T-cell (primary cell): ENCODE results near the gene FRMD1. TPM values are rescaled to one million over a fixed set of nuclear protein-coding genes. Genes with fewer than 3 reads are reported as not detected.

Experiments used
- ATAC-seq, 4 experiments: fragments of 200-7000 bp in 3 of 4; fragments of 150-1000 bp in 1 of 4; cut with Tn5 transposase; replicated peaks in 1 of 4; 1 replicate in 3 of 4; 2 replicates in 1 of 4; pipeline ENCODE4 v1.10.0; 2021; ENCODE audit warnings: moderate library complexity in 3 of 4, mild to moderate bottlenecking in 2 of 4, moderate number of reproducible peaks in 1 of 4
- CTCF ChIA-PET, 2 donors: fragments of 300-600 bp; sonication (Branson Sonifier 250); formaldehyde crosslinking; loops; one replicate each; lab custom pipeline; 2022; ENCODE audit warnings: antibody characterized with exemption in 2 of 2; lab: Charles Lee
- POLR2A ChIA-PET, 2 donors: fragments of 300-600 bp; sonication (Branson Sonifier 250); formaldehyde crosslinking; loops; one replicate each; lab custom pipeline; 2022; ENCODE audit warnings: antibody characterized with exemption in 2 of 2; lab: Charles Lee
- DNase-seq, 35 experiments: peaks; one replicate each; pipeline versions ENCODE4 v3.0.0 to v3.0.0-alpha.2; 2013 to 2023
- H3K27ac ChIP-seq: one replicate; pipeline ENCODE4 v1.5.1; 2013; ENCODE audit warnings: low read length
- H3K27me3 ChIP-seq, 2 experiments: replicated peaks in 1 of 2; 1 replicate in 1 of 2; 2 replicates in 1 of 2; pipeline versions ENCODE4 v1.6.1 to v1.7.0; 2013; ENCODE audit warnings: low read length in 1 of 2, mixed read lengths in 1 of 2; ENCODE audit not compliant: control insufficient read depth in 2 of 2, insufficient read depth in 2 of 2; ENCODE audit errors: extremely low read depth in 1 of 2
- H3K36me3 ChIP-seq, 2 donors: 1 replicate in 1 of 2; 2 replicates in 1 of 2; pipeline versions ENCODE4 v1.6.1 to v1.7.0; 2013; ENCODE audit warnings: low read length in 1 of 2; ENCODE audit not compliant: control insufficient read depth in 2 of 2, insufficient read depth in 1 of 2; ENCODE audit errors: extremely low read depth in 1 of 2
- H3K4me1 ChIP-seq, 2 experiments: 1 replicate in 1 of 2; 2 replicates in 1 of 2; pipeline versions ENCODE4 v1.6.1 to v1.7.0; 2013; ENCODE audit warnings: low read length in 2 of 2, mixed read lengths in 1 of 2; ENCODE audit not compliant: insufficient read depth in 2 of 2, control insufficient read depth in 1 of 2; ENCODE audit errors: extremely low read depth in 1 of 2
- H3K4me3 ChIP-seq, 2 donors: 1 replicate in 1 of 2; 2 replicates in 1 of 2; pipeline versions ENCODE4 v1.5.1 to v1.7.0; 2013; ENCODE audit warnings: mild to moderate bottlenecking in 2 of 2, low read length in 1 of 2, moderate library complexity in 1 of 2; ENCODE audit not compliant: control insufficient read depth in 1 of 2; ENCODE audit errors: extremely low read depth in 1 of 2
- H3K9me3 ChIP-seq: 2 replicates; pipeline ENCODE4 v1.7.0; 2013
- H3K27ac Mint-ChIP-seq, 2 donors: one replicate each; pipeline ENCODE4 v1.8.0; 2020 to 2021; ENCODE audit warnings: mild to moderate bottlenecking in 2 of 2, mixed read lengths in 2 of 2
- H3K27me3 Mint-ChIP-seq, 2 donors: one replicate each; pipeline ENCODE4 v1.8.0; 2021 to 2022; ENCODE audit warnings: mixed read lengths in 2 of 2
- H3K36me3 Mint-ChIP-seq: one replicate; pipeline ENCODE4 v1.8.0; 2021; ENCODE audit warnings: mixed read lengths
- H3K4me1 Mint-ChIP-seq, 3 donors: one replicate each; pipeline ENCODE4 v1.8.0; 2020 to 2022; ENCODE audit warnings: mixed read lengths in 3 of 3, mild to moderate bottlenecking in 1 of 3
- H3K4me3 Mint-ChIP-seq, 3 donors: one replicate each; pipeline ENCODE4 v1.8.0; 2020 to 2022; ENCODE audit warnings: mild to moderate bottlenecking in 3 of 3, mixed read lengths in 3 of 3, moderate library complexity in 3 of 3
- H3K9me3 Mint-ChIP-seq, 3 donors: one replicate each; pipeline ENCODE4 v1.8.0; 2020 to 2022; ENCODE audit warnings: mixed read lengths in 3 of 3
- whole genome bisulfite sequencing: methylation state at CpG from one replicate; pipeline ENCODE4 v1.1.5; 2013; ENCODE audit warnings: missing lambda C conversion rate; ENCODE audit not compliant: insufficient coverage; 5-methylcytosine and 5-hydroxymethylcytosine counted together
- total RNA-seq, 35 experiments: library from RNA in 6 of 35; stranded (reverse) in 6 of 35; fragments of 120-200 nt in 1 of 35; gene quantifications; one replicate each; pipeline versions ENCODE4 v1.2.1 to v1.2.4 and lab custom pipeline; 2013 to 2026

The FRMD1 gene
- total RNA-seq, 5 donors from 2014 or later (not counting 1 experiment from before 2014, with no cell fraction given): not detected

GRCh38 chr6:168013250-168013915 is 65.6 kb downstream of the FRMD1 start:
- H3K27ac Mint-ChIP-seq: no peak overlapping the region
- CTCF ChIA-PET: no interaction called here
- 77% methylated on average over 5 of the region's 7 CpGs for WGBS

GRCh38 chr6:168012431-168013249 is 66.4 kb downstream of the FRMD1 start:
- Mint-ChIP-seq H3K27me3 (peaks cover 9 to 11% of the 10 kb centered on the region in 2 donors), H3K4me3 (no peak overlapping the region), H3K36me3 (no peaks in the 10 kb centered on the region), H3K4me1 (no peaks in the 10 kb centered on the region), H3K9me3 (peaks cover 17 to 33% (median 26%) of the 10 kb centered on the region in 3 donors), H3K27ac (no peak overlapping the region)
- H3K4me3 ChIP-seq: no peak overlapping the region
- H3K36me3 ChIP-seq: no peaks in the 10 kb centered on the region
- H3K27ac ChIP-seq: no peak overlapping the region
- ATAC-seq: no peak
- POLR2A ChIA-PET: no interaction called here
- DNase-seq: no peak
- H3K27me3 ChIP-seq: peaks cover 0 to 20% of the 10 kb centered on the region in 2 experiments
- 85% methylated on average over 13 of the region's 13 CpGs for WGBS
- CTCF ChIA-PET: no interaction called here
- H3K4me1 ChIP-seq: no peaks in the 10 kb centered on the region
- peaks cover 4% of the 10 kb centered on the region for H3K9me3 ChIP-seq

More at GRCh38 chr6:168013250-168013915, 65.6 kb downstream of the FRMD1 start:
- Histone ChIP-seq H3K4me1 (no peaks in the 10 kb centered on the region), H3K9me3 (peaks cover 4% of the 10 kb centered on the region), H3K36me3 (no peaks in the 10 kb centered on the region), H3K27me3 (peaks cover 0 to 20% of the 10 kb centered on the region in 2 experiments), H3K27ac (no peak overlapping the region), H3K4me3 (no peak overlapping the region)
- H3K27me3 Mint-ChIP-seq: peaks cover 9 to 11% of the 10 kb centered on the region in 2 donors
- peaks cover 17 to 33% (median 24%) of the 10 kb centered on the region in 3 donors for H3K9me3 Mint-ChIP-seq
- H3K4me1 Mint-ChIP-seq: no peaks in the 10 kb centered on the region
- POLR2A ChIA-PET: no interaction called here
- no peaks in the 10 kb centered on the region for H3K36me3 Mint-ChIP-seq
- no peak for DNase-seq
- H3K4me3 Mint-ChIP-seq: no peak overlapping the region
- ATAC-seq: no peak

- Mint-ChIP-seq H3K27ac (no peak overlapping the region), H3K36me3 (no peaks in the 10 kb centered on the region), H3K27me3 (peaks cover 5 to 11% of the 10 kb centered on the region in 2 donors), H3K9me3 (peaks cover 17 to 33% (median 26%) of the 10 kb centered on the region in 3 donors), H3K4me3 (no peak overlapping the region), H3K4me1 (no peaks in the 10 kb centered on the region)
- Histone ChIP-seq H3K4me3 (no peak overlapping the region), H3K27ac (no peak overlapping the region), H3K36me3 (no peaks in the 10 kb centered on the region), H3K27me3 (peaks cover 0 to 16% of the 10 kb centered on the region in 2 experiments), H3K9me3 (peaks cover 4% of the 10 kb centered on the region), H3K4me1 (no peaks in the 10 kb centered on the region)
- CTCF ChIA-PET: no interaction called here
- no CpG with 5 or more reads among the region's 1 CpG for WGBS
- POLR2A ChIA-PET: no interaction called here
- DNase-seq: no peak
- ATAC-seq: no peak
Observed at GRCh38 chr6:168011291-168011690, 67.7 kb downstream of the FRMD1 start.

GRCh38 chr6:168009331-168009730 is 69.7 kb downstream of the FRMD1 start:
- Mint-ChIP-seq H3K4me3 (no peak overlapping the region), H3K27me3 (peaks cover 0 to under 1% of the 10 kb centered on the region in 2 donors), H3K9me3 (peaks cover 17 to 28% (median 26%) of the 10 kb centered on the region in 3 donors), H3K36me3 (no peaks in the 10 kb centered on the region), H3K27ac (no peak overlapping the region), H3K4me1 (no peaks in the 10 kb centered on the region)
- Histone ChIP-seq H3K4me1 (no peaks in the 10 kb centered on the region), H3K27me3 (peaks cover 0 to 15% of the 10 kb centered on the region in 2 experiments), H3K36me3 (no peaks in the 10 kb centered on the region), H3K4me3 (no peak overlapping the region), H3K9me3 (peaks cover 4% of the 10 kb centered on the region), H3K27ac (no peak overlapping the region)
- ChIA-PET POLR2A (interaction anchor here in 1 of 2 donors (0.6 kb wide), 2 partner anchors 15 to 119 kb away, joined by 3 to 6 read pairs; no protein-coding TSS in a partner anchor), CTCF (no interaction called here)
- DNase-seq: no peak
- no peak for ATAC-seq
- no CpG with 5 or more reads among the region's 3 CpGs for WGBS

- ChIA-PET POLR2A (no interaction called here), CTCF (interaction anchor here in 1 of 2 donors (0.6 kb wide), 1 partner anchor 616 kb away, joined by 4 read pairs; no protein-coding TSS in a partner anchor)
- H3K4me3 ChIP-seq: no peak overlapping the region
- Mint-ChIP-seq H3K4me3 (no peak overlapping the region), H3K36me3 (no peaks in the 10 kb centered on the region), H3K27me3 (no peaks in the 10 kb centered on the region), H3K4me1 (no peaks in the 10 kb centered on the region), H3K9me3 (peaks cover 17 to 28% (median 26%) of the 10 kb centered on the region in 3 donors), H3K27ac (no peak overlapping the region)
- H3K4me1 ChIP-seq: no peaks in the 10 kb centered on the region
- no peak for DNase-seq
- peaks cover 4% of the 10 kb centered on the region for H3K9me3 ChIP-seq
- 100% methylated on average over 1 of the region's 3 CpGs for WGBS
- H3K27ac ChIP-seq: no peak overlapping the region
- ATAC-seq: no peak
- H3K27me3 ChIP-seq: peaks cover 0 to 6% of the 10 kb centered on the region in 2 experiments
- no peaks in the 10 kb centered on the region for H3K36me3 ChIP-seq
Observed at GRCh38 chr6:168007592-168008338, 71.2 kb downstream of the FRMD1 start.

GRCh38 chr6:168005796-168006195 is 73.2 kb downstream of the FRMD1 start:
- Histone ChIP-seq H3K27me3 (peaks cover 0 to 2% of the 10 kb centered on the region in 2 experiments), H3K27ac (no peak overlapping the region), H3K4me3 (no peak overlapping the region), H3K9me3 (no peaks in the 10 kb centered on the region), H3K36me3 (no peaks in the 10 kb centered on the region), H3K4me1 (no peaks in the 10 kb centered on the region)
- Mint-ChIP-seq H3K27ac (no peak overlapping the region), H3K27me3 (no peaks in the 10 kb centered on the region), H3K36me3 (no peaks in the 10 kb centered on the region), H3K4me1 (no peaks in the 10 kb centered on the region), H3K9me3 (peaks cover 6 to 13% (median 11%) of the 10 kb centered on the region in 3 donors), H3K4me3 (no peak overlapping the region)
- no peak for ATAC-seq
- CTCF ChIA-PET: no interaction called here
- DNase-seq: no peak
- 100% methylated on average over 4 of the region's 6 CpGs for WGBS
- POLR2A ChIA-PET: no interaction called here
